ENCODE results near the gene SAMD11. TPM values are rescaled to one million over a fixed set of nuclear protein-coding genes. Genes with fewer than 3 reads are reported as not detected.
A peak's percentile ranks its signal among the peaks of the same experiment; 100 is the strongest.

SAMD11 gene
- total RNA-seq, 1 experiment from 2014 or later = 11.5 TPM

- H2AFZ ChIP-seq (ENCODE audit: low read depth, low read length, poor library complexity, severe bottlenecking) = no peak overlapping the region
- H4K20me1 ChIP-seq (ENCODE audit: insufficient read depth) = no peaks in the 10 kb centered on the region; the same call in 1 of the 2 replicates
- no peaks in the 10 kb centered on the region for H3K27me3 ChIP-seq (ENCODE audit: insufficient read depth, low read length)
- no peaks in the 10 kb centered on the region for H3K9me2 ChIP-seq (ENCODE audit: insufficient read depth)
- H3K36me3 ChIP-seq (ENCODE audit: control insufficient read depth in 1 of 2, insufficient read depth in 2 of 2, low read length in 2 of 2) = peaks cover 24 to 45% of the 10 kb centered on the region in 2 experiments; a peak in 3 of 4 replicates
- intact Hi-C loops (cut with micrococcal nuclease) = no loop called here
- BruUV-seq (replicated peaks) = no TSS peak
- H3K4me2 ChIP-seq (ENCODE audit: low read length) = no peak overlapping the region
- H3K4me1 ChIP-seq (ENCODE audit: control insufficient read depth in 1 of 2, insufficient read depth in 2 of 2, low read length in 2 of 2) = peaks cover 8 to 15% of the 10 kb centered on the region in 2 experiments
- POLR2A ChIA-PET = no interaction called here
- no peak for DNase-seq (ENCODE audit: low read depth, low spot score)
- H3K9ac ChIP-seq (ENCODE audit: low read length) = no peak overlapping the region
- H3K4me3 ChIP-seq (replicated peaks in 1 of 2; ENCODE audit: low read depth in 1 of 2, low read length in 2 of 2) = no peak overlapping the region
- H3K27ac ChIP-seq (ENCODE audit: low read depth, low read length) = no peak overlapping the region
- RAD21 ChIA-PET (ENCODE audit: low non-redundant PET in 1 of 2, low total read pairs in 2 of 2, uncharacterized antibody in 2 of 2, unreplicated experiment in 2 of 2) = no interaction called here
- CTCF ChIA-PET = no interaction called here
- peaks cover 65% of the 10 kb centered on the region for H3K79me2 ChIP-seq (ENCODE audit: insufficient read depth, low read length)
- no peaks in the 10 kb centered on the region for H3K9me3 ChIP-seq (ENCODE audit: control insufficient read depth in 1 of 2, insufficient read depth in 1 of 2, low read depth in 1 of 2, low read length in 2 of 2)
- ATAC-seq = no peak
- TF ChIP-seq YY1 (IDR thresholded peaks at IDR 0.05; ENCODE audit: extremely low read depth, insufficient replicate concordance, low read depth, low read length) (no peak), ATF3 (IDR thresholded peaks at IDR 0.05) (no peak), FOSL1 (IDR thresholded peaks at IDR 0.05; ENCODE audit: low read depth) (no peak), SIN3A (IDR thresholded peaks at IDR 0.05; ENCODE audit: low read depth) (no peak)
Measured at GRCh38 chr1:956636-957035, 32.9 kb downstream of the SAMD11 start.

GRCh38 chr1:958823-959730 lies 35.4 kb downstream of the SAMD11 start, which contains the start of gene NOC2L:
TSS of gene NOC2L (minus strand) at chr1:959256. CDS start at chr1:959240, 16 bp downstream.
- H3K27me3 ChIP-seq (ENCODE audit: insufficient read depth, low read length) = no peaks in the 10 kb centered on the region
- peaks cover 29 to 41% of the 10 kb centered on the region in 2 experiments; a peak in 3 of 4 replicates for H3K36me3 ChIP-seq (ENCODE audit: control insufficient read depth in 1 of 2, insufficient read depth in 2 of 2, low read length in 2 of 2)
- TF ChIP-seq EZH2phosphoT487 (IDR thresholded peaks at IDR 0.05; ENCODE audit: borderline replicate concordance) = no peak
- peak; percentile 91 for TF ChIP-seq YY1 (IDR thresholded peaks at IDR 0.05; ENCODE audit: extremely low read depth, insufficient replicate concordance, low read depth, low read length)
- no peak for TF ChIP-seq SRF (IDR thresholded peaks at IDR 0.05; ENCODE audit: low read depth)
- peak; percentile 84 for TF ChIP-seq POLR2AphosphoS5 (IDR thresholded peaks at IDR 0.05; ENCODE audit: low read depth, low read length)
- no peak for TF ChIP-seq JUND (IDR thresholded peaks at IDR 0.05)
- H3K4me2 ChIP-seq (ENCODE audit: low read length) = peak within 1 kb of the TSS; percentile 85
- peak within 1 kb of the TSS; percentile 99 for H3K27ac ChIP-seq (ENCODE audit: low read depth, low read length)
- peak within 1 kb of the TSS; percentile 97 for H3K9ac ChIP-seq (ENCODE audit: low read length)
- H2AFZ ChIP-seq (ENCODE audit: low read depth, low read length, poor library complexity, severe bottlenecking) = no peak within 1 kb of the TSS
- peaks cover 75% of the 10 kb centered on the region for H3K79me2 ChIP-seq (ENCODE audit: insufficient read depth, low read length)
- ATAC-seq = peak; percentile 79
- CTCF ChIA-PET = interaction anchor here (1.1 kb wide), 1 partner anchor 54 kb away, joined by 3 read pairs; no protein-coding TSS in a partner anchor
- DNase-seq (ENCODE audit: low read depth, low spot score) = no peak
- BruUV-seq (replicated peaks) = TSS peak; percentile 85
- no peaks in the 10 kb centered on the region for H3K9me2 ChIP-seq (ENCODE audit: insufficient read depth)
- H3K4me1 ChIP-seq (ENCODE audit: control insufficient read depth in 1 of 2, insufficient read depth in 2 of 2, low read length in 2 of 2) = peaks cover 10 to 17% of the 10 kb centered on the region in 2 experiments
- H3K9me3 ChIP-seq (ENCODE audit: control insufficient read depth in 1 of 2, insufficient read depth in 1 of 2, low read depth in 1 of 2, low read length in 2 of 2) = no peaks in the 10 kb centered on the region
- peak within 1 kb of the TSS; percentile 92 to 93 for H3K4me3 ChIP-seq (replicated peaks in 1 of 2; ENCODE audit: low read depth in 1 of 2, low read length in 2 of 2)
- RAD21 ChIA-PET (ENCODE audit: low non-redundant PET in 1 of 2, low total read pairs in 2 of 2, uncharacterized antibody in 2 of 2, unreplicated experiment in 2 of 2) = no interaction called here
- intact Hi-C loops (cut with micrococcal nuclease) = no loop called here
- POLR2A ChIA-PET = interaction anchor here (1.2 kb wide), 1 partner anchor 17 kb away, joined by 3 read pairs; no protein-coding TSS in a partner anchor
- H4K20me1 ChIP-seq (ENCODE audit: insufficient read depth) = no peaks in the 10 kb centered on the region; the same call in 1 of the 2 replicates
